Iris pigment epithelial cell (primary cell): Measurements from ENCODE around the gene CYP1B1.
"Not testable (repeated sequence)": the region's sequence is repeated elsewhere in the genome, so short reads cannot be mapped to it uniquely, and the experiment has no call there.

Source experiments
- DNase-seq: peaks from one replicate; pipeline ENCODE4 v3.0.0-alpha.2; 2011; ENCODE audit warnings: low read depth

CYP1B1 gene

DNA sequence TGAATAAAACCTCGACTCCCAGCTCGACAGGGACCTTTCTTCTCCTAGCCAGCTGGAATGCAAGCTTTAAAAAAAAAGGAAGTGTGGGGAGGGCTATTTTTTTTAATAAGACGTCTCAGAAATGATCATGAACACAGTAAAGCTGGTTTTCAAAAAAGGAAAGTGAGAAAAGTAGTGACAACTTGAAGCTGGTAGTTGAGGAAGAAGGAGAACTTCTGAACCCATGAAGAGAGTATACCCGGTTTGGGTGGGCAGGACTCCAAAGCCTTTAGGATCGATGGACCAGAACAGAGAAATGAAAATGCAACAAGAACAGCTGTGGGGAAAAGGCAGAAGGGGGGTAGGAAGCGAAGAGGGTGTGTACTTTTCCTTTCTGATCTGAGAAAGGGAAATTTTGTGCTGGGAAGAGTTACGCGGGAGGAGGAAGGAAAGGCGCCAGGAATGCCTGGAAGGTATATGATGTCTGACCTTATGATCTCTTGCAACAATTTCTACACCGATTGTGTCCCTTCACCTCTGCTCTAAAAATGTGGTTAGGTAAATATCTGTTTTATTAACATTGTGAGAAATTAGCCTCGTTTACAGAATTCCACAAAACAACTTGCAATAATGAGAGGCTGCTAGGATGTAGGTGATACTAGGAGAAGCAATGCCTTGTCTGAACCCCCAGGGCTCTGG, 22.6 kb upstream of the CYP1B1 start:
- DNase-seq, result no peak

GRCh38 chr2:38097988-38098385, 22.0 kb upstream of the CYP1B1 start:
- peak; percentile 57 for DNase-seq

GRCh38 chr2:38097258-38097987, 21.5 kb upstream of the CYP1B1 start:
- DNase-seq, result no peak

DNA sequence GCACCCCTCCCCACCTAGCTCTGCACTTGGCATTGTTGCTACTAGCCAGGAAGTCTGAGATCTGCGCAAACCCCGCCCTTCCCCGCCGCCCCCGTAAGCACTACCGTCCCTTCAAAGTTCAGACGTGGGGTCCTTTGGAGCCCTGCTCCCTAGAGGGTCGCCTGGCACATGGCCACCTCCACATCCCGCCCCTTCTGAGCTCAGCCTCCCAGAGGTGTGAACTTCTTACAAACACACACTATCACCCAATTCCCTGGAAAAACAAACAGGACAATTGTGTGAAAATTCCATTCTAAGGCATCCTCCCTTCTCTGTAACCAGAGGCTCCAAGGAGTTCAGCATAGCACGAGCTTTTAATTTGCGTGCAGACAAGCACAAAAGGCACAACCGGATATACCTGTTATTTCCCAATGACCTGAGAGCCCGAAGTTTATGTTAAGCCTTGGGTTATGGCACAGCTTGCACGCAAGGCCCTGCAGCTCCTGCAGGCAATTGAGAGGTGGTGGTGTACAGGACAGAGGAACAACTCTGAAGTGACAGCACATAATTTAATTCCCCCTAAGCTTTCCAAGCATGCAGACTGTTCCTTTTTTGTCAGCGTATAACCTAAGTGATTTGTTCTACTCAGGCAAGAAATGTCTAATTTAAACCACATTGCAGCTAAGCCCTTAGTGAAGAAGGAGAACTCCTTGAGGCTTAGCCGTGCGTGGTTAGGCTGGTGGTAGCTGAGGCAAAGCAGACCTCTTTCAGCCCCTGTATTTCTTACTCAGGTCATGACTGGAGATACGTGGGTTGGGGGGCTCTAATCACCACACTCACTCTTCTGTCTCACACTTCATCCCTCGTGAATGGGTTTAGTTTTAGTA, 20.3 kb upstream of the CYP1B1 start:
- DNase-seq, result peak; percentile 57

- no peak for DNase-seq
Measured at GRCh38 chr2:38095079-38095995, 19.4 kb upstream of the CYP1B1 start.

- DNase-seq, result peak; percentile 57
Measured at GRCh38 chr2:38093527-38094165, 17.7 kb upstream of the CYP1B1 start.

DNA sequence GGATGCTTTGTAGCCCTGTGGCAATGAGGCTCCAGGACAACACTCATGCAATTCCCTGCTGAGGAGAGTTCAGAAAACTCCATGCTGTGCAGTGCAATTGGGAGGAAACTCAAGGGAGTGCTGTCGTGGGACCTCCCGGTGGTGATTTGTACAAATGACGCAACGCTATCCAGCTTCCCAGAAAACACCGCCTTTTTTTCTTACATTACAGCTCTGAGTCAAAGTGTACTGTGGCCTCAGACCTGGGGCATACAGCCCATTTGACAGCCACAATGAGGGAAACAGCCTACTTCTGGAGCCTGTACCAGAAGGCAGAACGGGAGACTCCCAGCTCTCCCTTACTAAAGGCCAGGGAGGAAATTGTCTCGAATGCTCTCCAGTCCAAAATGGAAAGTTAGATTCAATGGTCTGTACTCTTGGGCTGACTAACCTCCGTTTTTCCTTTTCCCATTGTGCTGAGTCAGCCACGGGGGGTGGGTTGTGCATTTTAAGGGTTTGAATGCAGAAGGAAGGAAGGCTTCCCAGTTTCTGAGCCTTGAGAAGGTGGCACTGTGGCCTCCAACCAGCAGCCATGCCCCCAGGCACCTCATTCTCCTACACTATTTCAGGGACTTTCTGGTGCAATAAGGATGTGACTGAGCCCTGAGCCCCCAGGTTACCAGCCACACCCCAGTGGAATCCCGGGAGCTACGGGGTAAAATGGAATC, 16.4 kb upstream of the CYP1B1 start:
- DNase-seq, result peak; percentile 94

GRCh38 chr2:38091760-38092159, 15.8 kb upstream of the CYP1B1 start:
- no peak for DNase-seq

GRCh38 chr2:38090928-38091327, 15.0 kb upstream of the CYP1B1 start:
- DNase-seq, result no peak

- DNase-seq, result not testable (repeated sequence)
Measured at GRCh38 chr2:38090212-38090611, 14.3 kb upstream of the CYP1B1 start.

DNA sequence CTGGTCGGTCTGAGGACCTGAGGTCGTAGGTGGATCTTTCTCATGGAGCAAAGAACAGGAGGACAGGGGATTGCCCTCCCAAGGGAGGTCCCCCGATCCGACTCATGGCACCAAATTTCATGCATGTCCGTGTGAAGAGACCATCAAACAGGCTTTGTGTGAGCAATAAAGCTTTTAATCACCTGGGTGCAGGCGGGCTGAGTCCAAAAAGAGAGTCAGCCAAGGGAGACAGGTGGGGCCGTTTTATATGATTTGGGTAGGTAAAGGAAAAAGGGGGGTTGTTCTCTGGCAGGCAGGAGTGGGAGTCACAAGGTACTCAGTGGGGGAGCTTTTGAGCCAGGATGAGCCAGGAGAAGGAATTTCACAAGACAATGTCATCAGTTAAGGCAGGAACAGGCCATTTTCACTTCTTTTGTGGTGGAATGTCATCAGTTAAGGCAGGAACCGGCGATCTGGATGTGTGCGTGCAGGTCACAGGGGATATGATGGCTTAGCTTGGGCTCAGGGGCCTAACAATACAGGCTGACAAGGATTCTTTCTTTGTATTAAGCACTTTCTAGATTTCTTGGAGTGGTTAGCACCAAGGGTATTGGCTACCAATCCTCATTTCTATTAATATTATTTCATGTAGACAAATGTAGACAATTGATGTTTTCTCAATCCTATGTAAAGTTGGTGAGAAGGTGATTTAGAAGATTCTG, 10.2 kb upstream of the CYP1B1 start:
- DNase-seq, result not testable (repeated sequence)

- DNase-seq, result not testable (repeated sequence)
Measured at GRCh38 chr2:38084556-38084955, 8.6 kb upstream of the CYP1B1 start.

DNA sequence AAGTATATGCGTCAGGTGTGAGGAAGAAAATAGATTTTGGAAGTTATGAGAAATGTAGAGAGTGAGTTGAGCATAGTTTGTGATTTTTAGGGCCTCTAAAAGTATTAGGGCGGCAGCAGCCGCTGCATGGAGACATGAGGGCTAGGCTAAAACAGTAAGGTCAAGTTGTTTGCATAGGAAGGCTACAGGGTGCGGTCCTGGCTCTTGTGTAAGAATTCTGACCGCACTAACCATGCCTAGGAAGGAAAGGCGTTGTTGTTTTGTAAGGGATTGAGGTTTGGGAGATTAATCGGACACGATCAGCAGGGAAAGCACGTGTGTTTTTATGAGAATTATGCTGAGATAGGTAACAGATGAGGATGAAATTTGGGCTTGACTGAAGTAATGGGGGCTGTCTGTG, 6.8 kb upstream of the CYP1B1 start:
- not testable (repeated sequence) for DNase-seq

GRCh38 chr2:38080346-38080745, 4.4 kb upstream of the CYP1B1 start:
- DNase-seq, result no peak

DNA sequence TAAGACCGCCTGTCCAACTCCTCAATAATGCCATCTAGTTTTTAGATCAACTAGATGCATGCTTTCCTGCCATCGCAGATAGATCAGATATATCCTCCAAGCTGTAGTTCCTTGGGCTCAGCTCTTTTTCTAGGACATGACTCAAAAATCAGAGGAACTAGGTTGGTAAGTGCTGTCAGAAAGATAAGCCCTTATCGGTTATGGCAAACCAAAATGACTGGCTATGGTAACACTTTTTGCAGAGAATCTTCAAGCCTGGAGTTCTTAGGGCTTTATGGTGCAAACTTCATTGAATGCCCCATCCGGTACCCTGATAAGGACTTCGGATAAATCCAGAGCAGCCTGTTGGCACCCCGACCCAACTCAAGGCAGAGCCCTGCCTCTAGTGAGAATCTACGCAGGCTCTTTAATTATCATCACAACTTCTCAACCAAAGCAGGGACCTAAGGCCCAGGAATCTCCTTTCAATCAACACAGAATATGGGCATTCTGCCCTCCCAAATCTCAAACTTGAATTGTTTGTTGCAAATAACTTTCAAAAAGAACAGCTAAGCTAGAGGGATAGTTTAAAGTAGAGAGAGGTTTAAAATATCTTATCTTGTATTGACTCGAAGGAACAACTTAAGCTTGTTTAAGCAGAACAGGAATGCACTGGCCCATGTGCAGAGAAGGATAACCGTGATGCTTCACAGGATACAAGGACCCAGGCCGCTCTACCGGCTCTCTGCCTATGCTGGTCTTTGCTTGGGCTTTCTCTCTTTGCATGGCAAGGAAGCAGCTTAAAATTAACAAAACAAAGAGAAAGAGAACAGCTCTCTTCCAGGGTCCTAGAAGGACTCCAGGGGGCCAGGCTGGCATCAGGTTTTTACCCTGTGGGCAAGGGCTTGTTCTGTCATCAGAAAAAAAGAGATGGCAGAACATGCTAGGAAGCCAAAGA, 3.4 kb upstream of the CYP1B1 start:
- no peak for DNase-seq

DNA sequence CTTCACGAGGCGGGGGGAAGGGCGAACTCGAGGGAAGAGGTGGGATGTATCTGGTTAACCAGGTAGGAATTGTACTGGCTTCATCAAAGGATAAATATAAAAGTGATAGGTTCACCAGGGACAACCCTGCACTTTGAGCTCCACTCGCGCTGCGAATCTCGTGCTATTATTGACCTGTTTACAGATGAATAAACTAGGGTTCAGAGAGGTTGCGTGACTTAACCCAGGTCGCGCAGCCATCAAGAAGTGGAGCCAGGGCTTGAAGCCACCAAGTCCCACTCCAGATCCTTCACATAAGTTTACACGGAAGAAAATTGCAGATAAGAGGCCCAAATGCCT, 1.4 kb upstream of the CYP1B1 start:
- DNase-seq, result no peak

GRCh38 chr2:38076710-38077430, 919 bp upstream of the CYP1B1 start:
- DNase-seq, result peak; percentile 93

DNA sequence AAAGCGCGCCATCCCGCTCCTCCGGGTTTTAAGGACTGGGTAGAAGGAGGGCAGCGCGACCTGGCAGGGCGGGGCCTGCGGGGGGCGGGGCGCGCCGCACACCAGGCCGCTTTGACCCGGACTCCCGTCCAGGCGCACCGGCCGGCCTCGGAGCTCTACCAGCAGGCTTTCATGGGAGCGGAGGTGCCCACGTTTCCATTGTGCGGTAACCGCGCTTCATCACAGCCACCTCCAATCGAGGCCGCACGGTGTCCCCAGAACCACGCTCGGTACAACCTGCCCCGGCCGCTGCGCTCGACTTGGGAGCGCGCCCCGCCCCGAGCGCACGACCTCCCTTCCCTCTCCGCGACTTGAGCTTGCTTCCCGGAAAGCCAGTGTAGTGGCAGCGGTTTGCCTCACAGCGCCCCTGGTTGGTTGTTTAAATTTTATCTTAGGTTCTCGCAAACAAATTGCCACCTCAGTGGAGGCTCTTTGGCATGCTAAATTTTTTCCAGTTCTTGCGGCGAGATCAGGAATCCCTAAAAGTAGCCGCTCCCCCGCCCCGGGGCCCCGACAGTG, 280 bp upstream of the CYP1B1 start:
- peak; percentile 93 for DNase-seq
